Adrenal gland (tissue), 12 donors: ENCODE data around the gene FCMR. TPM values are rescaled to one million over a fixed set of nuclear protein-coding genes. Genes with fewer than 3 reads are reported as not detected.

ENCODE experiments used
- DNase-seq, 7 donors: peaks; one replicate each; pipeline ENCODE4 v3.0.0-alpha.2; 2019 to 2020
- H3K27ac ChIP-seq, 5 donors: fragments of 200-600 bp; sonication (generic) in 4 of 5; 1 replicate in 3 of 5; 2 replicates in 2 of 5; pipeline versions ENCODE4 v1.5.1 to v1.8.0; 2016 to 2020; ENCODE audit warnings: mild to moderate bottlenecking in 1 of 5
- H3K27me3 ChIP-seq: fragments of 200-600 bp; 2 replicates; pipeline ENCODE4 v1.8.0; 2021
- H3K36me3 ChIP-seq, 2 donors: fragments of 200-600 bp; replicated peaks in 1 of 2; 1 replicate in 1 of 2; 2 replicates in 1 of 2; pipeline versions ENCODE4 v1.5.1 to v1.8.0; 2018 to 2022
- H3K4me1 ChIP-seq, 2 donors: fragments of 200-600 bp; replicated peaks in 1 of 2; 1 replicate in 1 of 2; 2 replicates in 1 of 2; pipeline versions ENCODE4 v1.5.1 to v1.8.0; 2018 to 2021
- H3K4me3 ChIP-seq, 4 donors: fragments of 200-600 bp; sonication (generic) in 3 of 4; one replicate each; pipeline ENCODE4 v1.5.1; 2016 to 2018
- H3K9me3 ChIP-seq, 3 donors: fragments of 200-600 bp; sonication (generic) in 1 of 3; replicated peaks in 1 of 3; 1 replicate in 2 of 3; 2 replicates in 1 of 3; pipeline versions ENCODE4 v1.5.1 to v1.8.0; 2016 to 2021
- POLR2A ChIP-seq, 2 donors: fragments of 450-650 bp; IDR thresholded peaks; one replicate each; pipeline ENCODE4 v1.6.1; 2017; ENCODE audit warnings: antibody characterized with exemption in 2 of 2, mild to moderate bottlenecking in 2 of 2, moderate library complexity in 1 of 2
- WGBS, 4 donors: extraction: QIAGEN DNeasy Blood & Tissue Kit in 2 of 4; methylation state at CpG; one replicate each; pipeline versions ENCODE4 v1.1.5 to v1.1.7; 2013 to 2017; 5-methylcytosine and 5-hydroxymethylcytosine counted together
- intact Hi-C, 2 donors: fragments of 100-400 bp; cut with DNase I; formaldehyde crosslinking; loops; one replicate each; pipeline versions ENCODE4 v1.14.1 to v1.15.0; 2022 to 2023
- polyA plus RNA-seq, 3 donors: library from polyadenylated mRNA; stranded (reverse); fragments of 200-250 nt in 2 of 3; fragments of 350-450 nt in 1 of 3; fragmentation: Illumina TruSeq in 1 of 3; extraction: RNeasy Lipid Tissue Mini Kit (QIAGEN cat#74804) in 1 of 3; gene quantifications; one replicate each; pipeline ENCODE4 v1.2.3, GENCODE V29; 2013 to 2014
- total RNA-seq, 9 donors: library from RNA; depleted of rRNA in 4 of 9; stranded (reverse); fragments of >200 nt in 4 of 9; fragments of 120-200 nt in 1 of 9; fragmentation: NEBNext Ultra II Directional in 1 of 9; extraction: Animal tissue kit (Norgen Biotek cat#: 25700) in 1 of 9; gene quantifications; one replicate each; pipeline versions ENCODE4 v1.1.0 to v1.2.4, GENCODE V29; 2013 to 2023
- TF ChIP-seq, protein P1 (sequence below), 6 experiments: fragments of 450-650 bp in 4 of 6; fragments of 200-600 bp in 2 of 6; sonication (generic) in 1 of 6; IDR thresholded peaks; 1 replicate in 5 of 6; 2 replicates in 1 of 6; pipeline versions ENCODE4 v1.5.1 to v1.8.0; 2016 to 2021; ENCODE audit warnings: antibody characterized with exemption in 6 of 6, mild to moderate bottlenecking in 2 of 6, moderate library complexity in 1 of 6
- donor health status: healthy with polysubstance abuse.
- donor health status: Bipolar disorder and iron deficiency.
- donor health status: DM: yes; HTN: yes; CAD: no.
- donor health status: DM: no; HTN: no; CAD: no.
- donor health status: DM: no; HTN: no; CAD: no.
- donor health status: DM: yes; HTN: yes; CAD: no.

The FCMR gene
- total and polyA plus RNA-seq, 12 donors, result 0.27 to 3.0 (median 1.2) TPM; not detected in 1

DNA sequence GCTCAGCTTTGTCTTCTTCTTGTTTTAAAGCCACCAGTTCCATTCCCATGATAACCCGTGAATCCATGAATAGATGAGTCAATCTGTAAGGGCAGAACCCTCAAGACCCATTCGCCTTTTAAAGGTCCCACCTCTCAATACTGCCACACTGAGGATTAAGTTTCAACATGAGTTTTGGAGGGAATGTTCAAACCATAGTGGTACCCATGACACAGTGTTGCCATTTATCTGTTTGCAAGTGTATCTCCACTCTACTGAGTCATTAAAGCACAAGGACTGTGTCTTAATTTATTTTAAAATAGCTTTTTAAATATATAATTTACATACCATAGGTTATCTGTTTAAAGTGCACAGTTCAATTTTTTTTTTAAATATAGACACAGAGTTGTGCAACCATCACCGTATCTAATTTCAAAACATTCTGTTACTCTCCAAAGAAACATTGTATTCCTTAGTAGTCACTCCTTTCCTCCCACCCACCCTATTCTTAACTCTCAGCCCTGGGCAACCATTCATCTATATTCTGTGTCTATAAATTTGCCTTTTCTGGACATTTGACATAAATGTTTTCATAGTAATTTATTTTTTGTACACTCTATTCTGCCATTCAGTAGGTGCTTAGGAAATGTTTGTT is 29.3 kb downstream of the FCMR start:
- peak overlapping the region in 1 of 5 donors; percentile 12 for H3K27ac ChIP-seq
- intact Hi-C loops, result no loop called here
- peaks cover 0 to 5% of the 10 kb centered on the region in 2 donors for H3K4me1 ChIP-seq
- H3K4me3 ChIP-seq, result no peak overlapping the region
- no peak for DNase-seq
- no peak for TF ChIP-seq POLR2A (IDR thresholded peaks at IDR 0.05)
- TF ChIP-seq, protein P1, sequence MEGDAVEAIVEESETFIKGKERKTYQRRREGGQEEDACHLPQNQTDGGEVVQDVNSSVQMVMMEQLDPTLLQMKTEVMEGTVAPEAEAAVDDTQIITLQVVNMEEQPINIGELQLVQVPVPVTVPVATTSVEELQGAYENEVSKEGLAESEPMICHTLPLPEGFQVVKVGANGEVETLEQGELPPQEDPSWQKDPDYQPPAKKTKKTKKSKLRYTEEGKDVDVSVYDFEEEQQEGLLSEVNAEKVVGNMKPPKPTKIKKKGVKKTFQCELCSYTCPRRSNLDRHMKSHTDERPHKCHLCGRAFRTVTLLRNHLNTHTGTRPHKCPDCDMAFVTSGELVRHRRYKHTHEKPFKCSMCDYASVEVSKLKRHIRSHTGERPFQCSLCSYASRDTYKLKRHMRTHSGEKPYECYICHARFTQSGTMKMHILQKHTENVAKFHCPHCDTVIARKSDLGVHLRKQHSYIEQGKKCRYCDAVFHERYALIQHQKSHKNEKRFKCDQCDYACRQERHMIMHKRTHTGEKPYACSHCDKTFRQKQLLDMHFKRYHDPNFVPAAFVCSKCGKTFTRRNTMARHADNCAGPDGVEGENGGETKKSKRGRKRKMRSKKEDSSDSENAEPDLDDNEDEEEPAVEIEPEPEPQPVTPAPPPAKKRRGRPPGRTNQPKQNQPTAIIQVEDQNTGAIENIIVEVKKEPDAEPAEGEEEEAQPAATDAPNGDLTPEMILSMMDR (IDR thresholded peaks at IDR 0.05), result no peak
- peaks cover 12% of the 10 kb centered on the region for H3K27me3 ChIP-seq
- no peaks in the 10 kb centered on the region for H3K36me3 ChIP-seq
- 73 to 83% (median 74%) methylated on average over 3 of the region's 3 CpGs for WGBS, 4 donors
- H3K9me3 ChIP-seq, result no peaks in the 10 kb centered on the region

DNA sequence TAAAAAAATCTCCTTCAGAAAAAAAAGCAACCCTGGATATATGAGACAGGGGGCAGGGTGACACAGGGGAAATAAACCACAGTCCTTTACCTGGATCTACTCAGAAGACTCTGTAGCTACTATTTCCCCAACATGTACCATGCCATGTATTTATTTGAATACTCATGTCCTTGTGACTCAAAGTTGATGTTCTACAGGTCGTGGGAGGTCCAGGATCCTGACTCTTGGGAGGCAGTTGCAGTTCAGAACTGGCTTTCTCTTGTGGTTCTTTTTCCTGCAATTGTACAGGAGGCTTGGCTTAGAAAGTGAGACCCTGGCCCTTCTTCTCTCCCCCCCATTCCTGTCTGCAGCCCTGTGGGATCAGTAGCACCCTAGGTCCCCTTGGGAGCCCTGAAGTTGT is 30.3 kb downstream of the FCMR start:
- Histone ChIP-seq H3K4me3 (no peak overlapping the region), H3K4me1 (peaks cover 0 to 5% of the 10 kb centered on the region in 2 donors), H3K27ac (no peak overlapping the region), H3K36me3 (no peaks in the 10 kb centered on the region), H3K9me3 (no peaks in the 10 kb centered on the region), H3K27me3 (peaks cover 12% of the 10 kb centered on the region)
- 58 to 80% (median 69%) methylated on average over 1 of the region's 1 CpG for WGBS, 4 donors
- no peak for DNase-seq
- intact Hi-C loops, result no loop called here
- no peak for TF ChIP-seq POLR2A (IDR thresholded peaks at IDR 0.05)
- TF ChIP-seq, protein P1 (IDR thresholded peaks at IDR 0.05), result no peak

DNA sequence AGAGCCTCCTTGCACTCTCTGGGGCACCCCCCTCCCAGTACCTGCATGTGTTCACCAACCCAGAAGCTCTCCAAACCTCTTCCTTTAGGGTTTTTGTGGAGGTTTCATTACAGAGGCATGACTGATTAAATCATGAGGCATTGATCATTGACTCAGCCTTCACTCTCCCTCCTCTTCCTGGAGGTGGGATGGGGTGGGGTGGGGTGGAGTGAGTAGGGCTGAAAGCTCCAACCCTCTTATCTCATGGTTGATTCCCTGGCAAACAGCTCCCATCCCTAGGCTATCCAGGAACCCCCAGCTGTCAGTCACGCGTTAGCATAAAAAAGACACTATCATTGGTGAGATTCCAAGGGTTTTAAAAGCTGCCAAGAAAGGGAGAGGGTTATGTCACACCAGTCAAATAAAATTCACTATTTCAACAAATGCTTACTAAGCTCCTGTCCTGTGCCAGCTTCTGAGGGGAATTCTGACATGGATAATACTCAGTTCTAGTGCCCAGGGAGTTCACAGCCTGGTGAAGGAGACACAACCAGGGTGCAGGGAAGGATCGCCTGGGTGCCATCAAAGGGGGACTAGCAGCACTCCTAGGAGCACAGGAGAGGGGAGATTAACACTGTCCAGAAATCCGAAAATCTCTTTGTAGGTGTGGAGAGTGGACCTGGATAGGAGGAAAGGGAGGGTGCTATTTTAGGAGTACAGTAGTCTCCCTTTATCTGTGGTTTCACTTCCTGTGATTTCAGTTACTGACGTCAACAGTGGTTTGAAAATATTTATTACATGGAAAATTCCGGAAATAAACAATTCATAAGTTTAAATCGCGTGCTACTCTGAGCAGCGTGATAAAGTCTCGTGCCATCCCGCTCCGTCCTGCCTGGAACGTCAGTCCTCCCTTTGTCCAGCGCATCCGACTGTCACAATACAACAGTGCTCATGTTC is 31.3 kb downstream of the FCMR start:
- H3K9me3 ChIP-seq, result no peaks in the 10 kb centered on the region
- TF ChIP-seq, protein P1 (IDR thresholded peaks at IDR 0.05), result no peak
- no peak for TF ChIP-seq POLR2A (IDR thresholded peaks at IDR 0.05)
- peak overlapping the region in 1 of 4 donors; percentile 10 for H3K4me3 ChIP-seq
- peaks cover 12% of the 10 kb centered on the region for H3K27me3 ChIP-seq
- H3K27ac ChIP-seq, result peak overlapping the region in 1 of 5 donors; percentile 78
- H3K36me3 ChIP-seq, result no peaks in the 10 kb centered on the region
- peak in 6 of 7 donors; percentile 35 to 67 (median 48) for DNase-seq
- H3K4me1 ChIP-seq, result peaks cover 0 to 5% of the 10 kb centered on the region in 2 donors
- intact Hi-C loops, result no loop called here
- WGBS, 4 donors, result 49 to 58% (median 52%) methylated on average over 15 of the region's 15 CpGs

DNA sequence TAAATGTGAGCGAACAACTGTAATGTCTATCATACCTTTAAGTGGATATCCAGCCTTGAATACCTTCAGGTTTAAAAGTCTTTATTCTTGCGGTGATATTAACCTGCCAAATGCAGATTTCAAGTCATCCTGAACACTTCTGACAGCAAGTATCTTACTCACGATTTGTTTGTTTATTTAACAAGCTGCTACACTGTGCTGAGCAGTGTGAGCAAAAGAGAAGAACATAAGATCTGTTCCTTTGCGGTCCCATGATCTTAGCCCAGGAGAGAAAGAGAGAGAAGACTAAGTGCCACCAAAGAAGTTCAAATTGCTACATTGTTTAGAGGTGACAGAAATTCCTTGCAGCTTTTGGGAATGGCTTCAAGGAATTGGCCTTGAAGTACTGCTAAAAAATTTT is 34.0 kb downstream of the FCMR start:
- intact Hi-C loops, result no loop called here
- DNase-seq, result no peak
- Histone ChIP-seq H3K9me3 (no peaks in the 10 kb centered on the region), H3K4me3 (no peak overlapping the region), H3K27me3 (peaks cover 12% of the 10 kb centered on the region), H3K4me1 (peaks cover 0 to 5% of the 10 kb centered on the region in 2 donors), H3K36me3 (no peaks in the 10 kb centered on the region), H3K27ac (no peak overlapping the region)
- TF ChIP-seq POLR2A (IDR thresholded peaks at IDR 0.05), result no peak
- TF ChIP-seq, protein P1 (IDR thresholded peaks at IDR 0.05), result no peak
- 66 to 70% (median 69%) methylated on average over 4 of the region's 4 CpGs for WGBS, 4 donors
